Stimulated activated CD4-positive, alpha-beta T cell treated with anti-CD3 and anti-CD28 coated beads, Interleukin-15, amount 100 ng/mL, for 24 hours (primary cell): ENCODE results near the gene RPLP2.
A peak's percentile ranks its signal among the peaks of the same experiment; 100 is the strongest.

Experiments used
- DNase-seq: peaks from one replicate; pipeline ENCODE4 v3.0.0-alpha.2; 2020

The RPLP2 gene

GRCh38 chr11:809287-810039, at the start of gene RPLP2:
TSS of gene RPLP2 (plus strand) at chr11:809967. CDS start at chr11:810235, 268 bp downstream.
- peak; percentile 98 for DNase-seq

- DNase-seq: no peak
These were observed 49.5 kb upstream of the RPLP2 start for GRCh38 chr11:760236-760635.

- DNase-seq: no peak
These were observed 48.1 kb upstream of the RPLP2 start for GRCh38 chr11:761526-762108.

GRCh38 chr11:762421-763072, 47.2 kb upstream of the RPLP2 start:
- no peak for DNase-seq

GRCh38 chr11:763073-763463, 46.7 kb upstream of the RPLP2 start:
- DNase-seq: no peak

GRCh38 chr11:763549-764321, 46.0 kb upstream of the RPLP2 start:
- no peak for DNase-seq

GRCh38 chr11:764322-765024, 45.3 kb upstream of the RPLP2 start:
- no peak for DNase-seq

DNA sequence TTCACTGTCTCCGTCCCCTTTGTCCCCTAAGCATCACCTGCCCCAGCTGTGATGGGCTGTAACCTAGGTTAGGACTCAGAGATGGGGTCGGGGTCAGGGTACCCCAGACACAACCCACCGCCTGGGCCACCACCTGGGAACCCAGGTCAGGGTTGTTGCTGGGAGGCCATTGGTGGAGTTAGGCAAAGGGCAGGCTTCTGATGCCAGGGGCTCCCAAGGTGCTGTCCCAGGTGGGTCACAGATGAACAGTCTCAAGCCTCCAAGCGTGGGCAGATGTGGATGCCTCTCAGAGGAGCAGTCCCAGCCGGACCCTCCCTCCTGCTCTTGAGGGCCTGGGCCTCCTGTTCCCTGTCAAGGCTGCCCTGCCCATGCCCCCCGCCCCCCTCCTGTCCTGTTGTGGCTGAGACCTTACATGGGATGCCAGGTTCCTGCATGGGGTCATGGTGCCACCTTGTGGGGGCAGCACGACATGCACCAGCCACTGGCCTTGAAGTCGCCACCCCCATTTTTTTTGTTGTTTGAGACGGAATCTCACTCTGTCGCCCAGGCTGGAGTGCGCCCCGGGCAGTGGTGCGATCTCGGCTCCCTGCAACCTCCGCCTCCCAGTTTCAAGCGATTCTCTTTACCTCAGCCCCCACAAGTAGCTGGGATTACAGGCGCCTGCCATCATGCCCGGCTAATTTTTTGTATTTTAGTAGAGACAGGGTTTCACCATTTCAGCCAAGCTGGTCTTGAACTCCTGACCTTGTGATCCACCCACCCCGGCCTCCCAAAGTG, 44.6 kb upstream of the RPLP2 start:
- peak; percentile 70 for DNase-seq

GRCh38 chr11:765802-766091, 44.0 kb upstream of the RPLP2 start:
- DNase-seq: no peak

DNA sequence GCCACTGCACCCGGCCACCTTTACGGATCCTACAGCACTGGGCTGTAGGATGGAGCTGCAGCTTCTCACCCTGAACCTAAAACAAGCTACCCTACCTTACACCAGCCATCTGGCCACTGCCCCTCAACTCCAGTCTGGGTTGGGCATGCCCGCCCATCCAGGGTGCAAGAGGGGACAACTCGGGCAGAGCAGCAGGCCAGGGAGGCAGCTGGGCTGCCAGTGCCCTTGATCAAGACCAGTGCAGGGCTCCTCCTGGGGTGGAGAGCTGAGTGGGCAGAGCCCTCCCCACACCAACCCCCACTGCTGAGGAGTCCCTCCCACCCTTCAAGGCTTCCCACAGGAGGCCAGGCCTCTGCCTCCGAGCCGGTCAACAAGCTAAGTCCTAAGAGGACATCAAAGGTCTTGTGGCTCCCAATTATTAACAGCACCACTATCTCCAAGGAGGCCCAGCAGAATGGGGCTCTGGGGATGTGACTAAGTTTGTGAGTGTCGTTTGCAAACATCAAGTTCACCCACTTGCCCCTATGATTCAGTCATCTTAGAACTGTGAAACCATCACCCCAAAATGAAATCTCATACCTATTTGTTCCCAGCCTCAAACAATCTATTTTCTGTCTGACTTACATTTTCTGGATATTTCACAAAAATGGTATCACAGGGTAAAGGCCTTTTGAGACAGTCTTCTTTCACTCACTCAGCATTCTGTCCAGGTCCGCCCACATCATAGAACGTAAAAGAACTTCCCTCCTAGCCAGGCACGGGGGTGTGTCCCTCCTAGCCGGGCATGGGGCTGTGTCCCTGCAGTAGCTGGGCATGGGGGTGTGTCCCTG, 43.4 kb upstream of the RPLP2 start:
- DNase-seq: no peak

DNA sequence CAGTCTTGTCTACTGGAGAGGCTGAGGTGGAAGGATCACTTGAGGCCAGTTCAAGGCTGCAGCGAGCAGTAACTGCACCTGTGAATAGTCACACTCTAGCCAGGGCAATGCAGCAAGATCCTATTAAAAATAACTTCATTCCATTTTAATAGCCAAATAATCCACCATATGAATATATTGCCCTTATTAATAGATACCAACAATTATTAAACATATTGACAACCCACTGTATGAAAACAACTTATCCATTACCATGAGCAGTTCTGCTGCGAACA, 42.9 kb upstream of the RPLP2 start:
- no peak for DNase-seq

- DNase-seq: no peak
These were observed 42.5 kb upstream of the RPLP2 start for GRCh38 chr11:767238-767637.

- no peak for DNase-seq
These were observed 39.7 kb upstream of the RPLP2 start for GRCh38 chr11:769887-770641.

- no peak for DNase-seq
These were observed 38.8 kb upstream of the RPLP2 start for GRCh38 chr11:770642-771616.

DNA sequence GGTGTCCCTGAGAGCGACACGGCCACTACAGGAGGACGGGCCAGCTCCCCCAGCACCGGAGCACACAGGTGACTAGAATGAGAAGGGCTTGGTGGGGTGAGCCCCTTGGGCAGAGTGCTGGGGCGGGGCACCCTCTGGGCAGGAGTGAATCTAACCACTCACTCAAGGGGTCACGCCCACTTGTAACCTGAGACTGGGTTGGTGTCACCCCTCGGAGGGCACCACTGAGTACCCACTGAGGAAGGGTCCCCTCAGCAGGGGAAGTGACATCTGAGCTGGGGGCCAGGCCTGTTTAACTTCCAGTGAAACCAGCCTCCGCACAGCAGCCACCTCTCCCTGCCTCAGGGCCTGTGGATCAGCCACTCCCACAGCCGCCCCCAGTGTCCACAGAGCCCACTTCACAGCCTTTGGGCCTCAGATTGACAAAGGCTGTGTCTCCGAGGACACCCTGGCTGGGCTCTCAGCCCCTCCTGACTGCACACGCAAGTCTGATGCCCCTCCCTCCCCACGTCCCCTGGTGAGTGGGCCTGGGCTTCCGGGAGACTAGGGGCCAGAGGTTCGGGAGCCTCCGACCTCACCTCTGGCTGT, 38.1 kb upstream of the RPLP2 start:
- DNase-seq: no peak

- DNase-seq: no peak
These were observed 37.1 kb upstream of the RPLP2 start for GRCh38 chr11:772429-773390.

DNA sequence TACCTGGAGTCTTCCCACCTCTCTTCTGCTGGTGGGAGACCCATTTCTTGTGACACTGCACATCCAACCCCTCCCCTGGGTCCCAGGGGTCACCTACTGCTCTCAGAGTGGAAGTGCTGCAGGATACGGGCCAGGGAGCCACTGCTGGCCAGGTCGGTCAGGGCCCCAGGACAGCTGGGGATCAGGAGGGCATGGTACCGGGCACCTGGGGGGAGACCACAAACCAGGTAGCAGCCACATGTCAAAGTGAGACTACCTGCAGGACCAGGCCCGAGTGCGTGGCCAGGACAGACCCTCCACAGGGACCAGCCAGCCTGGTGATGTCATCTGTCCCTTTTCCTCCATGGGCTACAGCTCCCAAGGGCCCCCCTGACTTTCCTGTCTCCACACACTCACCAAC, 36.3 kb upstream of the RPLP2 start:
- DNase-seq: no peak

DNA sequence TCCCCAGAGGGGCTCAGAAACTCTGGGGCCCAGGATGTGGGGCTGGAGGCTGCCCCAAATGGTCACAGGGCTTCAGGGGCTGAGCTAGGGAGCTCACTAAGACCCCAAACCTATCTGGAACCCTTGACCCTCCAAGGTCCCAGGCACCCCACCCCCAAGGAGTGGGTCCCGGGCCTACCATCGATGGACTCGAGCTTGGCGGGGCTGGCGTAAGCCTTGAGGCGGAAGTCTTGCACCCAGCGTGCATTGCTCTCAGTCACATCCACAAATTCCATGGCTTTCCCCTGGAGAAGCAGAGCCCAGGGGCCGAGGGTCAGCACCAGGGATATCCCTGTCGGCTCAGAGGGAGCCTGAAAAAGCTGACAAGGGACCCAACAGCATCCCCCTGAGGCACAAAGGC, 35.9 kb upstream of the RPLP2 start:
- no peak for DNase-seq
